Kasumi-1 (cell line): ENCODE results near the gene TBRG4.

Experiments used
- DNase-seq, 2 experiments: peaks; one replicate each; lab custom pipeline; 2025; lab: John Stamatoyannopoulos, UW

Gene TBRG4

GRCh38 chr7:45088821-45089340, 22.6 kb downstream of the TBRG4 start, which contains the start of gene NACAD:
Gene NACAD, minus strand, starts transcription at chr7:45088969. Its CDS starts 75 bp downstream, at chr7:45088894.
- DNase-seq, result no peak

- DNase-seq, result no peak
These were observed 23.3 kb downstream of the TBRG4 start for GRCh38 chr7:45088146-45088701.

GRCh38 chr7:45087301-45088145, 24.0 kb downstream of the TBRG4 start:
- DNase-seq, result no peak

- DNase-seq, result no peak
These were observed 25.0 kb downstream of the TBRG4 start for GRCh38 chr7:45086331-45087065.

- no peak for DNase-seq
These were observed 25.8 kb downstream of the TBRG4 start for GRCh38 chr7:45085619-45086200.

GRCh38 chr7:45084901-45085618, 26.4 kb downstream of the TBRG4 start:
- DNase-seq, result no peak

- DNase-seq, result no peak
These were observed 27.2 kb downstream of the TBRG4 start for GRCh38 chr7:45084336-45084735.

- no peak for DNase-seq
These were observed 28.6 kb downstream of the TBRG4 start for GRCh38 chr7:45082831-45083331.

GRCh38 chr7:45082031-45082830, 29.3 kb downstream of the TBRG4 start:
- DNase-seq, result no peak

- DNase-seq, result no peak
These were observed 29.9 kb downstream of the TBRG4 start for GRCh38 chr7:45081670-45081974.

- no peak for DNase-seq
These were observed 30.4 kb downstream of the TBRG4 start for GRCh38 chr7:45080958-45081669.

GRCh38 chr7:45080265-45080957, 31.1 kb downstream of the TBRG4 start:
- DNase-seq, result no peak

- no peak for DNase-seq
These were observed 33.3 kb downstream of the TBRG4 start for GRCh38 chr7:45078125-45078681.

GRCh38 chr7:45077579-45077978, 33.9 kb downstream of the TBRG4 start:
- DNase-seq, result no peak

GRCh38 chr7:45076946-45077345, 34.6 kb downstream of the TBRG4 start:
- no peak for DNase-seq

- no peak for DNase-seq
These were observed 35.4 kb downstream of the TBRG4 start for GRCh38 chr7:45075871-45076796.

- DNase-seq, result no peak
These were observed 36.2 kb downstream of the TBRG4 start for GRCh38 chr7:45075355-45075644.
